GM12875 (cell line): ENCODE measurements around the gene MRM2.

Experiments used
- H3K4me3 ChIP-seq: one replicate; pipeline ENCODE4 v1.5.1; 2011; ENCODE audit warnings: low read depth, low read length, control low read depth
- TF ChIP-seq, protein P1 (sequence below): IDR thresholded peaks from 2 replicates; pipeline ENCODE4 v1.5.1; 2011; ENCODE audit warnings: low read depth, mild to moderate bottlenecking, control low read depth, inconsistent platforms, low read length, moderate library complexity, borderline replicate concordance; ENCODE audit not compliant: insufficient read depth

The MRM2 gene

DNA sequence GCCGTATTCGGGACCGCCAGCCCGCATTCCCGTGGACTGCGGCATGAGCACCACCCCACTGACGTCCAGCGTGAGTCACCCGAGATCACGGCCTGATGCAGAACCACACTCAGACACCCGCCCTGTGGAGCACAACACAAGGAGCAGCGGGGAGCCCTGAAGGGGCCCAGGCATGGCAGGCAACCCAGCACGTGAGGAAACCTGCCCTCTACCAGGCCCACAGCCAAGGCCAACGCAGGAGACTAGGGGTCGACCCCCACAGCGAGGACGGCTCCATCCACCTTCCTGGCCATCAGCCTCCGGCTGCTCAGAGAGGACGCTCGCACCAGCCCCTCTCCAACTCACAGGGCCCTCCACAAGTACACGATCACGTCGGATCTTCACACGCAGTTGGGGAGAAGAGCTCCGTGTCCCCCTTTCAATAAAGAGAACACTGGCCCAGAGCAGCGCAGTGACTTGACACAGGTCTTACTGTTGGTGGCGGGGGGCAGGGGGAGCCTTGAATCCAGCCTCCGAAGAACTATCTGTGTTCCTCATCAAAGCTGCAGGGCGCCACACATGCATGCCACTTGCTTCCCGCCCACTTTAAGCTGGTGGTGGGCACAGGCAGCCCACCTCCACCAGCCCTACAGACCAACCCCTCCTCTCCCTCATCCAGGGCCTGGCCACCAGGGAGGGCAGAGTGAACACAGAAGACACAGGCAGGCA lies 31.3 kb downstream of the MRM2 start:
- TF ChIP-seq, protein P1, sequence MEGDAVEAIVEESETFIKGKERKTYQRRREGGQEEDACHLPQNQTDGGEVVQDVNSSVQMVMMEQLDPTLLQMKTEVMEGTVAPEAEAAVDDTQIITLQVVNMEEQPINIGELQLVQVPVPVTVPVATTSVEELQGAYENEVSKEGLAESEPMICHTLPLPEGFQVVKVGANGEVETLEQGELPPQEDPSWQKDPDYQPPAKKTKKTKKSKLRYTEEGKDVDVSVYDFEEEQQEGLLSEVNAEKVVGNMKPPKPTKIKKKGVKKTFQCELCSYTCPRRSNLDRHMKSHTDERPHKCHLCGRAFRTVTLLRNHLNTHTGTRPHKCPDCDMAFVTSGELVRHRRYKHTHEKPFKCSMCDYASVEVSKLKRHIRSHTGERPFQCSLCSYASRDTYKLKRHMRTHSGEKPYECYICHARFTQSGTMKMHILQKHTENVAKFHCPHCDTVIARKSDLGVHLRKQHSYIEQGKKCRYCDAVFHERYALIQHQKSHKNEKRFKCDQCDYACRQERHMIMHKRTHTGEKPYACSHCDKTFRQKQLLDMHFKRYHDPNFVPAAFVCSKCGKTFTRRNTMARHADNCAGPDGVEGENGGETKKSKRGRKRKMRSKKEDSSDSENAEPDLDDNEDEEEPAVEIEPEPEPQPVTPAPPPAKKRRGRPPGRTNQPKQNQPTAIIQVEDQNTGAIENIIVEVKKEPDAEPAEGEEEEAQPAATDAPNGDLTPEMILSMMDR = no peak
- no peak overlapping the region for H3K4me3 ChIP-seq

DNA sequence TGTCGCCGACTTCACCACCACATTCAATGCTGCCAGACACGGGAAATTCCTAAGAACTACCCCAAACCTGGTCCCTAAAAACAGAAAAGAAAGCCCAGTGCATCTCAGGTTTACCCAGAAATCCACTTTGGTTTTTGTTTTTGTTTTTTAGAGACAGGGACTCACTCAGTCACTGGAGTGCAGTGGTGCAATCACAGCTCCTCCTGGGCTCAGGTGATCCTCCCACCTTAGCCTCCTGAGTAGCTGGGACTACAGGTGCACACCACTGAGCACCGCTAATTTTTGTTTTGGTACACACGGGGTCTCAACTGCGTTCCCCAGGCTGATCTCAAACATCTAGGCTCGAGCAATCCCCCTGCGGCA lies 32.1 kb downstream of the MRM2 start:
- TF ChIP-seq, protein P1 = no peak
- H3K4me3 ChIP-seq = no peak overlapping the region

DNA sequence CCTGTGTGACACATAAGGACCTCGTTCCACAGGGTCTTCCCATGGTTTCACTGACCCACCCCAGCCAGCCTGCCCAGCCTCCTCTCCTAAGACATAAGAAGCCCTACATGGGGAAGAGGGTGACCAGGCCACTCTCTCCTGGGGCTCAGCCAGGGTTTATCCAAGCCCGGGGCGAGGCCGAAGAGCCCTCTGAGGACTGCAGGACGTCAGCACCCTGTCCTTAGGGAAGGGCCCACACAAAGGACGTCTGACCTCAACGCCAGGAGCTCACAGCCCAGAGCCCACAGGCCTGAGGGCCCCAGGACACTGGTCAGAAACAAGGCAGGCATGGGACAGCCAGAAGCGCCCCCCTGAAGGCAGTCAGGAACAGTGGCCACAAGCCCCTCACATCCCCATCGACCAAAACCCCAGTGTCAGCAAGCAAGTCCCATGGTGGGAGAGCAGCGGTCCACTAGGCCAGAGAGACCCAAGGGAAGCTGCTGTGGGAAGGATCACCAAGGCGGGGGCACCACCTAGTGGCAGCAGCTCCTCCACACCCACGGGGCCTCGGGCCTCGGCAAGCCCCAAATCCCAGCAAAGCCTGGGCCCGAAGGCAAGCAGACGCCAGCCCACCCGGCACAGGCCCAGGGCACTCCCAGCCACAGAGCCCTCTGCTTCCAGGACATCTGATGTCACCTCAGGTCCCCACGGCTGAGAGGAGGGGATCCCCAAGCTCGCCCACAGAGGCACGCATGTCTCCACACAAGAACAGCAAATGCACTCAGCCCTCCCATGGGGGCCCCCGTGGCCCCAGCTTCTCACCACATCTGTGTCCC lies 32.7 kb downstream of the MRM2 start:
- TF ChIP-seq, protein P1 = peak; percentile 89
- no peak overlapping the region for H3K4me3 ChIP-seq

DNA sequence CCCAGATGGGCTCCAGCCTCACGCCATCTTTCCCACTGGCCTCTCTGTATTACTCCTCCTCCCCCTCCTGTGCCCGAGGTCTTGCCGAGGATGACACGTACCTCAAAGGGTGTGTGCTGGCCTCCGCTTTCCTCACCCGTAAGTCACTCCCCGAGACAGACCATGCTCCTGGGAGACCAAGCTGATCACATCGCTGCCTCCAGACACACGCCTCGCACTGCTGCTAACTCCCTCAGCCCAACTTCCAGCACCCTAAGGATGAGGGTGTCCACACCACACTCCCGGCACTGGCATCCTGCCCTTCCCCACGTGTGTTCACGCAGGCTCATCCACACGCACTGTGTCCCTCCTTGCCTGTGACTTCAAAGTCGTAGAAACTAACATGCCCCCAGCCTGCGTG lies 33.3 kb downstream of the MRM2 start:
- TF ChIP-seq, protein P1 = no peak
- H3K4me3 ChIP-seq = no peak overlapping the region

DNA sequence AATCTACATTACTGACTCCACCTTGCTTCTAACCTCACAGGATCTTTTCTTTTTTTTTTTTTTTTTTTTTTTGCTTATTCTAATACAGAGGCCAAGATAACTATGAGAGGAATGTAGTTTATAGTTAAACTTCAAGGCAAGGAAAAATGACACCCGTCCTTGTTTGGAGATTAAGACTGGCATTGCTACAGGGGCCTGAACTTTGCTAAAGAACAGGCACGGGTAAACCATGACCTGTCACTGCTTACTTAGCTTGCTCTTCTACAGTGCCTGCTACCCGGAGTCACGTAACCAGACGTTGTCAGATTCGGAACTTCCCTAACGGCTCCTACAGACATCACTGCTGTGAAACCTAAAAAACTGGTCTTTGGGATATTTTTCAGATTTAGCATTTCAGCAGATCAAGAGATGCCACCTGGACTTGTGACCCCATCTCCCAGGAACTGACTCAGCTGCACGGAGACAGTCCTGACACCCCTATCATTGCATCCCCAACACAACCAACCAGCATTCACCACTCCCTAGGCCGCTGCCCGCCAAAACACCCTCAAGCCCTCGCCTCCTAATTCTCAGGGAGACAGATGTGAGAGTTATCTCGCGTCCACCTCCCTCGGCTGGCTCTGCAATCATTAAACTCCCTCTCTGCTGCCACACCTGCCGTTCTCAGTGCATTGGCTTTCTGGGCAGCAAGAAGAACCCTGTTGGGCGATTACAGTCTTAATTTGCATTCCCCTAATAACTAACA lies 36.8 kb downstream of the MRM2 start:
- no peak overlapping the region for H3K4me3 ChIP-seq
- TF ChIP-seq, protein P1 = no peak

DNA sequence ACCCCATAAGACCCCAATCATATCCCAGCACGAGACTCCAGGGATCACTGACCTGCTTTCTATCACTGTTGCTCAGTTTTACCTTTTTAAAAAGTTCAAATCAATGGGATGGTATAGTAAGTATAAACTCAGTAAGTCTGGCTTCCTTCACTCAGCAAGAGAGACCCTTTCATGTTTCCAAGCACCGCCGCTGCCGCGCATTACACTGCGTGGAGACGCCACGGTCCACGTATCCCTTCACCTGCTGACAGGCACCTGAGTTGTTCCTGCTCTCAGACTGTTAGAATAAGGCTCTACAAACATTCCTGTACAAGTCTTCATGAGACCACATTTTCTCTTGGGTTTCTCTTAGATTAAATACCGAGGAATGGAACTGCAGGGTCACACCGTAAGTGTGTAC lies 37.6 kb downstream of the MRM2 start:
- H3K4me3 ChIP-seq = no peak overlapping the region
- TF ChIP-seq, protein P1 = no peak

DNA sequence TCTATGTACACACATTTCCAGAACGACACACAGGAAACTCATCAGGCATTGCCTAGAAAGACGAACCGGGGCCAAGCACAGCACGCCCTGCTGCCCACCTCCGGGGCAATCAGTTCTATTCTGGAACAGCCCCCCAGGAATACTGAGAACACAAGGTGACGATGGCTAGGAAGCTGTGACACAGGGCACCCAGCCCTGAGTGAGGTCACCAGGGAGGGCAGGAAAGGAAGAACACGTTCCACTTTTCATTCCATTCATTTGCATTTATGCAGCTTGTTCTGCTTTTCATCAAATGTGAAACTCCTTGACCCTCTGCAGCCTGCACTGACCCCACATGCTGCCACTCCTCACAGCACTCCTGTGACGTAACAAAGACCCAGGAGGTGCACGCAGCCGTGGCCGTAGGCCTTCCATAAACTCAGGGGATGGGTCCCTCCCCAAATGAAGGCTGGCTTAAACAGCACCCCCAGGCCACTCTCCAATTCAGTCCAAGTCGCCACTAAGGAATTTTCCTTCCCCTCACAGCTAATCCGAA lies 38.2 kb downstream of the MRM2 start:
- TF ChIP-seq, protein P1 = no peak
- H3K4me3 ChIP-seq = no peak overlapping the region
